Testis (tissue), 2 donors: ENCODE data around the gene STRN4.

Source experiments
- POLR2A ChIP-seq: fragments of 450-650 bp; IDR thresholded peaks from one replicate; pipeline ENCODE4 v1.6.1; 2017; ENCODE audit warnings: antibody characterized with exemption, mild to moderate bottlenecking, moderate library complexity
- TF ChIP-seq, protein P1 (sequence below), 3 experiments: fragments of 450-650 bp in 2 of 3; fragments of 200-600 bp in 1 of 3; sonication (generic) in 1 of 3; IDR thresholded peaks; one replicate each; pipeline ENCODE4 v1.5.1; 2016 to 2019; ENCODE audit warnings: antibody characterized with exemption in 3 of 3, mild to moderate bottlenecking in 2 of 3, moderate library complexity in 1 of 3

DNA sequence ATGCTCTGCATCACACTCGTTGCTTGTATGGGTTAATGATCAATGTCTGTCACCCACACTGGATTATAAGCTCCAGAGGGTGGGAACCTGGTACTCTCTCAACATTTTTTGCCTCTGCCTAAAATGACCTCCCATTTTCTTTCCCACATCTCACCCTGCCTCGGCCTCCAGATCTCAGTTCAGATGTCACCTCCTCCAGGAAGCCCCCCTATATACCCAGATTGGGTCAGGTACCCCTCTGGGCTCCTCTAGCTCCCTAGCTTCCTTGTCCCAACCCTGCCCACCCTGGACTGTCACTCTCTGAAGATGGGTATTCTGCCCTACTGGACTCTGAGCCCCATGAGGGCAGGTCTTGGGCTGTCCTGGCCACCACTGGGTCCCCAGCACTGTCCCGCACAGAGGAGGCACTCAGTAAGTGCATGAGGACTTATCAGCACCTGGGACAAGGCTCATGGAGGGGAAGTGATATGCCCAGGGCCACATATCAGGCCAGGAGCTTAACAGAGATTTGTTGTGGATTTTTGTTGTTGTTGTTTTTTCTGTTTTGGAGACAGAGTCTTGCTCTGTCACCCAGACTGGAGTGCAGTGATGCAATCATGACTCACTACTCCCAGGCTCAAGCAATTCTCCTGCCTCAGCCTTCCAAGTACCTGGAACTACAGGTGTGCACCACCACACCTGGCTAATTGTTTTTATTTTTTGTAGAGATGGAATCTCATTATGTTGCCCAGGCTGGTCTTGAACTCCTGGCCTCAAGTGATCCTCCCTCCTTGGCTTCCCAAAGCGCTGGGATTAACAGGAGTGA is 53.1 kb downstream of the STRN4 start:
- TF ChIP-seq, protein P1, sequence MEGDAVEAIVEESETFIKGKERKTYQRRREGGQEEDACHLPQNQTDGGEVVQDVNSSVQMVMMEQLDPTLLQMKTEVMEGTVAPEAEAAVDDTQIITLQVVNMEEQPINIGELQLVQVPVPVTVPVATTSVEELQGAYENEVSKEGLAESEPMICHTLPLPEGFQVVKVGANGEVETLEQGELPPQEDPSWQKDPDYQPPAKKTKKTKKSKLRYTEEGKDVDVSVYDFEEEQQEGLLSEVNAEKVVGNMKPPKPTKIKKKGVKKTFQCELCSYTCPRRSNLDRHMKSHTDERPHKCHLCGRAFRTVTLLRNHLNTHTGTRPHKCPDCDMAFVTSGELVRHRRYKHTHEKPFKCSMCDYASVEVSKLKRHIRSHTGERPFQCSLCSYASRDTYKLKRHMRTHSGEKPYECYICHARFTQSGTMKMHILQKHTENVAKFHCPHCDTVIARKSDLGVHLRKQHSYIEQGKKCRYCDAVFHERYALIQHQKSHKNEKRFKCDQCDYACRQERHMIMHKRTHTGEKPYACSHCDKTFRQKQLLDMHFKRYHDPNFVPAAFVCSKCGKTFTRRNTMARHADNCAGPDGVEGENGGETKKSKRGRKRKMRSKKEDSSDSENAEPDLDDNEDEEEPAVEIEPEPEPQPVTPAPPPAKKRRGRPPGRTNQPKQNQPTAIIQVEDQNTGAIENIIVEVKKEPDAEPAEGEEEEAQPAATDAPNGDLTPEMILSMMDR (IDR thresholded peaks at IDR 0.05), result no peak
- TF ChIP-seq POLR2A, result no peak
